WTC11 (cell line): ENCODE results near the gene UNKL.

ENCODE experiments used
- IRF2 ChIP-seq: sonication (generic); formaldehyde crosslinking; IDR thresholded peaks from 2 replicates; pipeline ENCODE4 v1.8.0; 2022; ENCODE audit warnings: low read depth, missing genetic modification reagents, borderline replicate concordance
- MLX ChIP-seq: sonication (generic); formaldehyde crosslinking; IDR thresholded peaks from 2 replicates; pipeline ENCODE4 v1.8.1; 2023; ENCODE audit warnings: mild to moderate bottlenecking, missing genetic modification reagents, moderate library complexity

GRCh38 chr16:1429012-1429411 is 14.5 kb upstream of the UNKL start:
- no peak for TF ChIP-seq IRF2 (CRISPR knock-in tag)
- TF ChIP-seq MLX (CRISPR knock-in tag), result no peak
